Measurements from ENCODE around the gene DEFB112. TPM values are rescaled to one million over a fixed set of nuclear protein-coding genes. Genes with fewer than 3 reads are reported as not detected.

Gene DEFB112
- total RNA-seq = not detected in 3 replicates
- long read RNA-seq = 0 reads

- Mint-ChIP-seq H3K4me1 (ENCODE audit: low read depth) (no peaks in the 10 kb centered on the region), H3K27ac (ENCODE audit: unreplicated experiment) (no peak within 1 kb of the TSS), H3K36me3 (ENCODE audit: low read depth) (no peaks in the 10 kb centered on the region), H3K9me3 (ENCODE audit: low read depth) (no peaks in the 10 kb centered on the region), H3K27me3 (ENCODE audit: low read depth) (peaks cover 9% of the 10 kb centered on the region), H3K4me3 (ENCODE audit: unreplicated experiment) (no peak within 1 kb of the TSS)
- TF ChIP-seq CTCF (IDR thresholded peaks at IDR 0.05) = no peak
- no peak for DNase-seq (ENCODE audit: low spot score)
These were observed at the start of gene DEFB112 for GRCh38 chr6:50049829-50050228. TSS of gene DEFB112 (minus strand) at chr6:50049929. CDS start at chr6:50049869, 60 bp downstream.

GRCh38 chr6:50098641-50098993 lies 48.9 kb upstream of the DEFB112 start:
- H3K4me3 Mint-ChIP-seq (ENCODE audit: unreplicated experiment) = no peak overlapping the region
- no peak overlapping the region for H3K27ac Mint-ChIP-seq (ENCODE audit: unreplicated experiment)
- H3K9me3 Mint-ChIP-seq (ENCODE audit: low read depth) = peaks cover 3% of the 10 kb centered on the region
- H3K36me3 Mint-ChIP-seq (ENCODE audit: low read depth) = no peaks in the 10 kb centered on the region
- H3K4me1 Mint-ChIP-seq (ENCODE audit: low read depth) = no peaks in the 10 kb centered on the region
- TF ChIP-seq CTCF (IDR thresholded peaks at IDR 0.05) = no peak
- H3K27me3 Mint-ChIP-seq (ENCODE audit: low read depth) = peaks cover 8% of the 10 kb centered on the region
- DNase-seq (ENCODE audit: low spot score) = no peak

GRCh38 chr6:50097966-50098640 lies 48.4 kb upstream of the DEFB112 start:
- no peak for TF ChIP-seq CTCF (IDR thresholded peaks at IDR 0.05)
- no peaks in the 10 kb centered on the region for H3K4me1 Mint-ChIP-seq (ENCODE audit: low read depth)
- H3K27me3 Mint-ChIP-seq (ENCODE audit: low read depth) = peaks cover 8% of the 10 kb centered on the region
- no peak overlapping the region for H3K4me3 Mint-ChIP-seq (ENCODE audit: unreplicated experiment)
- peaks cover 3% of the 10 kb centered on the region for H3K9me3 Mint-ChIP-seq (ENCODE audit: low read depth)
- H3K27ac Mint-ChIP-seq (ENCODE audit: unreplicated experiment) = no peak overlapping the region
- DNase-seq (ENCODE audit: low spot score) = no peak
- H3K36me3 Mint-ChIP-seq (ENCODE audit: low read depth) = no peaks in the 10 kb centered on the region

GRCh38 chr6:50096296-50096695 lies 46.6 kb upstream of the DEFB112 start:
- Mint-ChIP-seq H3K27ac (ENCODE audit: unreplicated experiment) (no peak overlapping the region), H3K36me3 (ENCODE audit: low read depth) (no peaks in the 10 kb centered on the region), H3K4me3 (ENCODE audit: unreplicated experiment) (no peak overlapping the region), H3K9me3 (ENCODE audit: low read depth) (no peaks in the 10 kb centered on the region), H3K27me3 (ENCODE audit: low read depth) (peaks cover 7% of the 10 kb centered on the region), H3K4me1 (ENCODE audit: low read depth) (no peaks in the 10 kb centered on the region)
- no peak for TF ChIP-seq CTCF (IDR thresholded peaks at IDR 0.05)
- DNase-seq (ENCODE audit: low spot score) = no peak

- no peak overlapping the region for H3K27ac Mint-ChIP-seq (ENCODE audit: unreplicated experiment)
- no peaks in the 10 kb centered on the region for H3K36me3 Mint-ChIP-seq (ENCODE audit: low read depth)
- no peak for DNase-seq (ENCODE audit: low spot score)
- H3K4me3 Mint-ChIP-seq (ENCODE audit: unreplicated experiment) = no peak overlapping the region
- H3K27me3 Mint-ChIP-seq (ENCODE audit: low read depth) = peaks cover 7% of the 10 kb centered on the region
- no peak for TF ChIP-seq CTCF (IDR thresholded peaks at IDR 0.05)
- no peaks in the 10 kb centered on the region for H3K4me1 Mint-ChIP-seq (ENCODE audit: low read depth)
- peaks cover 5% of the 10 kb centered on the region for H3K9me3 Mint-ChIP-seq (ENCODE audit: low read depth)
These were observed 44.2 kb upstream of the DEFB112 start for GRCh38 chr6:50093938-50094272.
